Measurements from ENCODE around the gene GLIPR1L2.
"Not testable (repeated sequence)": the region's sequence is repeated elsewhere in the genome, so short reads cannot be mapped to it uniquely, and the experiment has no call there.

GLIPR1L2 gene

GRCh38 chr12:75390899-75391538 lies at the start of gene GLIPR1L2:
GLIPR1L2 (plus strand) TSS chr12:75391089; CDS start chr12:75391117, 28 bp downstream.
- no peaks in the 10 kb centered on the region for H3K36me3 ChIP-seq (ENCODE audit: low read length)
- no peaks in the 10 kb centered on the region for H3K9me3 ChIP-seq (ENCODE audit: insufficient read depth, low read length)
- TF ChIP-seq CTCF (IDR thresholded peaks at IDR 0.05; ENCODE audit: insufficient read depth, low read length, poor library complexity, severe bottlenecking) (peak; percentile 83), EZH2phosphoT487 (conservative IDR thresholded peaks at IDR 0.05; ENCODE audit: low read length) (no peak)
- H3K27me3 ChIP-seq (ENCODE audit: low read length), result no peaks in the 10 kb centered on the region
- no peaks in the 10 kb centered on the region for H4K20me1 ChIP-seq (ENCODE audit: low read depth, low read length)
- peak within 1 kb of the TSS; percentile 61 for H3K9ac ChIP-seq (ENCODE audit: low read length)
- peak within 1 kb of the TSS; percentile 45 for H3K27ac ChIP-seq (ENCODE audit: low read depth, low read length)
- H3K9me2 ChIP-seq (replicated peaks; ENCODE audit: insufficient read depth, low read length), result no peaks in the 10 kb centered on the region
- H3K4me2 ChIP-seq (ENCODE audit: low read depth, low read length, poor library complexity, severe bottlenecking), result peak within 1 kb of the TSS; percentile 88
- H3F3A ChIP-seq (ENCODE audit: insufficient read depth), result peaks cover 10% of the 10 kb centered on the region; the same call in 1 of the 2 replicates
- peak within 1 kb of the TSS; percentile 96 for H2AFZ ChIP-seq (ENCODE audit: low read depth, low read length, severe bottlenecking)
- peak within 1 kb of the TSS; percentile 57 for H3K4me3 ChIP-seq (ENCODE audit: insufficient read depth, low read length, poor library complexity, severe bottlenecking)
- no peaks in the 10 kb centered on the region for H3K79me2 ChIP-seq (ENCODE audit: insufficient read depth, low read length)

- H3K79me2 ChIP-seq (ENCODE audit: insufficient read depth, low read length), result no peaks in the 10 kb centered on the region
- no peaks in the 10 kb centered on the region for H3K27me3 ChIP-seq (ENCODE audit: low read length)
- no peaks in the 10 kb centered on the region for H4K20me1 ChIP-seq (ENCODE audit: low read depth, low read length)
- H3F3A ChIP-seq (ENCODE audit: insufficient read depth), result no peaks in the 10 kb centered on the region
- no peak overlapping the region for H3K9ac ChIP-seq (ENCODE audit: low read length)
- TF ChIP-seq EZH2phosphoT487 (conservative IDR thresholded peaks at IDR 0.05; ENCODE audit: low read length), result no peak
- no peak for TF ChIP-seq CTCF (IDR thresholded peaks at IDR 0.05; ENCODE audit: insufficient read depth, low read length, poor library complexity, severe bottlenecking)
- no peaks in the 10 kb centered on the region for H3K9me2 ChIP-seq (replicated peaks; ENCODE audit: insufficient read depth, low read length)
- H3K9me3 ChIP-seq (ENCODE audit: insufficient read depth, low read length), result no peaks in the 10 kb centered on the region
- no peak overlapping the region for H3K4me3 ChIP-seq (ENCODE audit: insufficient read depth, low read length, poor library complexity, severe bottlenecking)
- no peak overlapping the region for H3K4me2 ChIP-seq (ENCODE audit: low read depth, low read length, poor library complexity, severe bottlenecking)
- H3K36me3 ChIP-seq (ENCODE audit: low read length), result no peaks in the 10 kb centered on the region; the same call in 1 of the 2 replicates
- no peak overlapping the region for H3K27ac ChIP-seq (ENCODE audit: low read depth, low read length)
- H2AFZ ChIP-seq (ENCODE audit: low read depth, low read length, severe bottlenecking), result no peak overlapping the region
Measured at GRCh38 chr12:75341873-75342272, 49.0 kb upstream of the GLIPR1L2 start.

- Histone ChIP-seq H3K4me2 (ENCODE audit: low read depth, low read length, poor library complexity, severe bottlenecking) (no peak overlapping the region), H3K79me2 (ENCODE audit: insufficient read depth, low read length) (no peaks in the 10 kb centered on the region), H3K27me3 (ENCODE audit: low read length) (no peaks in the 10 kb centered on the region), H3F3A (ENCODE audit: insufficient read depth) (no peaks in the 10 kb centered on the region), H3K27ac (ENCODE audit: low read depth, low read length) (no peak overlapping the region), H3K9me3 (ENCODE audit: insufficient read depth, low read length) (no peaks in the 10 kb centered on the region), H3K9me2 (replicated peaks; ENCODE audit: insufficient read depth, low read length) (no peaks in the 10 kb centered on the region), H4K20me1 (ENCODE audit: low read depth, low read length) (no peaks in the 10 kb centered on the region), H2AFZ (ENCODE audit: low read depth, low read length, severe bottlenecking) (no peak overlapping the region), H3K4me3 (ENCODE audit: insufficient read depth, low read length, poor library complexity, severe bottlenecking) (no peak overlapping the region), H3K9ac (ENCODE audit: low read length) (no peak overlapping the region), H3K36me3 (ENCODE audit: low read length) (no peaks in the 10 kb centered on the region)
- TF ChIP-seq EZH2phosphoT487 (conservative IDR thresholded peaks at IDR 0.05; ENCODE audit: low read length), result no peak
- TF ChIP-seq CTCF (IDR thresholded peaks at IDR 0.05; ENCODE audit: insufficient read depth, low read length, poor library complexity, severe bottlenecking), result no peak
Measured at GRCh38 chr12:75345531-75345930, 45.4 kb upstream of the GLIPR1L2 start.

GRCh38 chr12:75346215-75346614 lies 44.7 kb upstream of the GLIPR1L2 start:
- H3K9me2 ChIP-seq (replicated peaks; ENCODE audit: insufficient read depth, low read length); H3K4me3 ChIP-seq (ENCODE audit: insufficient read depth, low read length, poor library complexity, severe bottlenecking): not testable (repeated sequence)

More at GRCh38 chr12:75346215-75346614, 44.7 kb upstream of the GLIPR1L2 start:
- H3K9me3 ChIP-seq (ENCODE audit: insufficient read depth, low read length); H3K9ac ChIP-seq (ENCODE audit: low read length); H2AFZ ChIP-seq (ENCODE audit: low read depth, low read length, severe bottlenecking); H3K4me2 ChIP-seq (ENCODE audit: low read depth, low read length, poor library complexity, severe bottlenecking); H3K36me3 ChIP-seq (ENCODE audit: low read length); H3K79me2 ChIP-seq (ENCODE audit: insufficient read depth, low read length); H3K27ac ChIP-seq (ENCODE audit: low read depth, low read length); H4K20me1 ChIP-seq (ENCODE audit: low read depth, low read length); H3F3A ChIP-seq (ENCODE audit: insufficient read depth); H3K27me3 ChIP-seq (ENCODE audit: low read length): not testable (repeated sequence)
